ENCODE measurements around the gene EHMT2. TPM values are rescaled to one million over a fixed set of nuclear protein-coding genes. Genes with fewer than 3 reads are reported as not detected.

Gene EHMT2
- total RNA-seq, 5 donors from 2014 or later (not counting 1 experiment from before 2014, with no cell fraction given): 49.1 to 83.8 (median 78.9) TPM

DNA sequence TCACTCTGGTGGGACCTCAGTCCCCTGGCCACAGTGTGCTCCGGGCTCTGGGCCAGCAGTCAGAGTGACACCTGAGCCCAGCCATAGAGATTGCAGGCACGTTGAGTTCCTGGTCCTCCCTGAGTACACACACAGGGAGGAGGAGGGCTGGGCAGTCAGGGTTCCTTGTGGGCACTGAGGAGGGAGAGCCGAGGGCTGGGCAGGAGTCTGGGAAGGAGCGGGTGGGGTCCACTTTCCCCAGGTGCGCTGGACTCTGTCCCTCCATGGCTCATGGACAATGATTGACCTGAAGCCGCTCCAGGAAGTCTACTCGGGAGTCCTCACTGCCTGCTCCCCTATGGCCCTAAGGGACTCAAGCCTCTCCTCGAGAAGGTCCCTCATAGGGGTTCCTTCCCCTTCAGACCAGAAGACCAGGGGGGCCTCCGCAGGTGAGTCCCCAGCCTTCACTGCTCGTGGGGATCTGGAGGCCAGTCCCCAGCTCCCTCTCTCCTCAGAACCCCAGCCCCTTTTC lies 19.8 kb downstream of the EHMT2 start:
- Histone ChIP-seq H3K4me3 (ENCODE audit: control insufficient read depth in 1 of 2, extremely low read depth in 1 of 2, low read length in 1 of 2) (no peak overlapping the region), H3K9me3 (no peaks in the 10 kb centered on the region), H3K27ac (ENCODE audit: low read length) (no peak overlapping the region), H3K27me3 (replicated peaks in 1 of 2; ENCODE audit: control insufficient read depth in 2 of 2, extremely low read depth in 1 of 2, insufficient read depth in 2 of 2, low read length in 1 of 2) (peaks cover 0 to 3% of the 10 kb centered on the region in 2 experiments), H3K4me1 (ENCODE audit: control insufficient read depth in 1 of 2, extremely low read depth in 1 of 2, insufficient read depth in 2 of 2, low read length in 2 of 2) (no peaks in the 10 kb centered on the region), H3K36me3 (ENCODE audit: control insufficient read depth in 2 of 2, extremely low read depth in 1 of 2, insufficient read depth in 1 of 2, low read length in 1 of 2) (peaks cover 9 to 29% of the 10 kb centered on the region in 2 donors)
- CTCF ChIA-PET: no interaction called here
- no peaks in the 10 kb centered on the region for H3K9me3 Mint-ChIP-seq
- H3K4me3 Mint-ChIP-seq: no peak overlapping the region
- no peaks in the 10 kb centered on the region for H3K27me3 Mint-ChIP-seq
- no peak for DNase-seq
- whole genome bisulfite sequencing (ENCODE audit: insufficient coverage): 97% methylated on average over 7 of the region's 10 CpGs
- peaks cover 0 to 5% (median 0%) of the 10 kb centered on the region in 3 donors for H3K4me1 Mint-ChIP-seq
- H3K36me3 Mint-ChIP-seq: peaks cover 26% of the 10 kb centered on the region
- no peak for ATAC-seq (replicated peaks in 1 of 4)
- peak overlapping the region in 1 of 2 donors; percentile 22 for H3K27ac Mint-ChIP-seq
- POLR2A ChIA-PET: no interaction called here

DNA sequence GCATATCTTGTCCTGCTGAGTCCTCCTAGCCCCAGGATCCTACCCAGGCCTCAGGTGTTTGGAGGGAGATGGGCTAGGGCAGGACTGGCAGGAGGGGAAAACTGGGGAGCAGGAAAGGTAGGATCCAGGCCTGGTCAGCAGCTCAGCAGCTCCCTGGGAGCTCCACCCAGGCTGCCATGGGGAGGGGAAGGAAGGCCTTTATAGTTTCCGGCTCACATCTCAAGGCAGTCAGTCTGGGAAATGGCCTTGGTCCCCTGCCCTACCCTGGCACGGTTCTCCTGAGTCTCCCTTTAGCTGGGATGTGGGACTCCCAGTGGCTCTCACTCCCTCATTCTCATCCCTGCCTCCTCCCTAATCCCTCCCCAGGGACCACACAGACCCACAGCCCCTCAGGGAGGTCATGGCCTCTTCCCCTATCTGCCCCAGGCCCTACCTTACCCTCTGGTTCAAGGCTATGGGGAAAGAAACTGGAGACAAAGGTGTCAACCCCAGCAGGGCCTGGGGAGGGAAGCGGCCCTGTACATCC lies 20.3 kb downstream of the EHMT2 start:
- Mint-ChIP-seq H3K27ac (peak overlapping the region in 1 of 2 donors; percentile 22), H3K36me3 (peaks cover 21% of the 10 kb centered on the region), H3K4me1 (peaks cover 0 to 5% (median 0%) of the 10 kb centered on the region in 3 donors), H3K4me3 (no peak overlapping the region), H3K27me3 (no peaks in the 10 kb centered on the region), H3K9me3 (no peaks in the 10 kb centered on the region)
- Histone ChIP-seq H3K27ac (ENCODE audit: low read length) (no peak overlapping the region), H3K27me3 (replicated peaks in 1 of 2; ENCODE audit: control insufficient read depth in 2 of 2, extremely low read depth in 1 of 2, insufficient read depth in 2 of 2, low read length in 1 of 2) (peaks cover 0 to 3% of the 10 kb centered on the region in 2 experiments), H3K4me1 (ENCODE audit: control insufficient read depth in 1 of 2, extremely low read depth in 1 of 2, insufficient read depth in 2 of 2, low read length in 2 of 2) (no peaks in the 10 kb centered on the region), H3K36me3 (ENCODE audit: control insufficient read depth in 2 of 2, extremely low read depth in 1 of 2, insufficient read depth in 1 of 2, low read length in 1 of 2) (peaks cover 7 to 24% of the 10 kb centered on the region in 2 donors), H3K4me3 (ENCODE audit: control insufficient read depth in 1 of 2, extremely low read depth in 1 of 2, low read length in 1 of 2) (no peak overlapping the region), H3K9me3 (no peaks in the 10 kb centered on the region)
- ATAC-seq (replicated peaks in 1 of 4): no peak
- no peak for DNase-seq
- WGBS (ENCODE audit: insufficient coverage): 80% methylated on average over 2 of the region's 3 CpGs
- CTCF ChIA-PET: no interaction called here
- POLR2A ChIA-PET: interaction anchor here in 1 of 2 donors (0.6 kb wide), 1 partner anchor 30 kb away, joined by 6 read pairs; no protein-coding TSS in a partner anchor

DNA sequence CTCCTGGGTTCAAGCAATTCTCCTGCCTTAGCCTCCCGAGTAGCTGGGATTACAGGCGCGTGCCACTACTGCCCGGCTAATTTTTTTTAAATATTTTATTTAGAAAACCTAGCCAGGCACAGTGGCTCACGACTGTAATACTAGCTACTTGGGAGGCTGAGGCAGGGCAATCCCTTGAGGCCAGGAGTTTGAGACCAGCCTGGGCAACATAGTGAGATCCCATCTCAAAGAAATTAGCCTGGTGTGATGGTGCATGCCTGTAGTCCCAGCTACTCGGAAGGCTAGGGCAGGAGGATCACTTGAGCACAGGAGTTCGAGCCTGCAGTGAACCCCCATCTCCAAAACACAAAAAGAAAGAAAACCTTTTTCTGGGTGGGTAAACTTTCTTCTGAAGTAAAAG lies 21.1 kb downstream of the EHMT2 start:
- Histone ChIP-seq H3K4me1 (ENCODE audit: control insufficient read depth in 1 of 2, extremely low read depth in 1 of 2, insufficient read depth in 2 of 2, low read length in 2 of 2) (peaks cover 0 to under 1% of the 10 kb centered on the region in 2 experiments), H3K9me3 (no peaks in the 10 kb centered on the region), H3K4me3 (ENCODE audit: control insufficient read depth in 1 of 2, extremely low read depth in 1 of 2, low read length in 1 of 2) (no peak overlapping the region), H3K27me3 (replicated peaks in 1 of 2; ENCODE audit: control insufficient read depth in 2 of 2, extremely low read depth in 1 of 2, insufficient read depth in 2 of 2, low read length in 1 of 2) (peaks cover 0 to 3% of the 10 kb centered on the region in 2 experiments), H3K27ac (ENCODE audit: low read length) (no peak overlapping the region), H3K36me3 (ENCODE audit: control insufficient read depth in 2 of 2, extremely low read depth in 1 of 2, insufficient read depth in 1 of 2, low read length in 1 of 2) (peaks cover 7 to 18% of the 10 kb centered on the region in 2 donors)
- H3K4me1 Mint-ChIP-seq: peaks cover 0 to 2% (median under 1%) of the 10 kb centered on the region in 3 donors
- H3K4me3 Mint-ChIP-seq: no peak overlapping the region
- no peaks in the 10 kb centered on the region for H3K27me3 Mint-ChIP-seq
- no CpG with 5 or more reads among the region's 7 CpGs for whole genome bisulfite sequencing (ENCODE audit: insufficient coverage)
- no peak for ATAC-seq (replicated peaks in 1 of 4)
- CTCF ChIA-PET: no interaction called here
- no peaks in the 10 kb centered on the region for H3K9me3 Mint-ChIP-seq
- H3K27ac Mint-ChIP-seq: no peak overlapping the region
- DNase-seq: no peak
- POLR2A ChIA-PET: no interaction called here
- H3K36me3 Mint-ChIP-seq: peaks cover 15% of the 10 kb centered on the region

- ATAC-seq (replicated peaks in 1 of 4): no peak
- POLR2A ChIA-PET: no interaction called here
- WGBS (ENCODE audit: insufficient coverage): 38% methylated on average over 2 of the region's 5 CpGs
These were observed 21.6 kb downstream of the EHMT2 start for GRCh38 chr6:31875877-31876276.

GRCh38 chr6:31874836-31875572 lies 22.5 kb downstream of the EHMT2 start:
- Histone ChIP-seq H3K27ac (ENCODE audit: low read length) (no peak overlapping the region), H3K4me1 (ENCODE audit: control insufficient read depth in 1 of 2, extremely low read depth in 1 of 2, insufficient read depth in 2 of 2, low read length in 2 of 2) (peaks cover 0 to 5% of the 10 kb centered on the region in 2 experiments), H3K9me3 (no peaks in the 10 kb centered on the region), H3K36me3 (ENCODE audit: control insufficient read depth in 2 of 2, extremely low read depth in 1 of 2, insufficient read depth in 1 of 2, low read length in 1 of 2) (peaks cover 3 to 5% of the 10 kb centered on the region in 2 donors), H3K4me3 (ENCODE audit: control insufficient read depth in 1 of 2, extremely low read depth in 1 of 2, low read length in 1 of 2) (no peak overlapping the region), H3K27me3 (replicated peaks in 1 of 2; ENCODE audit: control insufficient read depth in 2 of 2, extremely low read depth in 1 of 2, insufficient read depth in 2 of 2, low read length in 1 of 2) (peaks cover 0 to 5% of the 10 kb centered on the region in 2 experiments)
- Mint-ChIP-seq H3K4me3 (no peak overlapping the region), H3K36me3 (peaks cover 7% of the 10 kb centered on the region), H3K27ac (peak overlapping the region in 1 of 2 donors; percentile 25), H3K4me1 (peaks cover 0 to 5% (median 2%) of the 10 kb centered on the region in 3 donors), H3K9me3 (no peaks in the 10 kb centered on the region), H3K27me3 (no peaks in the 10 kb centered on the region)
- CTCF ChIA-PET: interaction anchor here (0.5 to 0.6 kb wide), 2 partner anchors 279 to 292 kb away, joined by 3 read pairs; partner anchors contain the start of gene LTB (in 1 of the 2)
- no peak for ATAC-seq (replicated peaks in 1 of 4)
- POLR2A ChIA-PET: interaction anchor here in 1 of 2 donors (0.6 kb wide), 1 partner anchor 26 kb away, joined by 8 read pairs; no protein-coding TSS in a partner anchor
- 41% methylated on average over 2 of the region's 5 CpGs for WGBS (ENCODE audit: insufficient coverage)
- no peak for DNase-seq

More at GRCh38 chr6:31875877-31876276, 21.6 kb downstream of the EHMT2 start:
- Mint-ChIP-seq H3K27ac (no peak overlapping the region), H3K9me3 (no peaks in the 10 kb centered on the region), H3K27me3 (no peaks in the 10 kb centered on the region), H3K4me3 (no peak overlapping the region), H3K36me3 (peaks cover 10% of the 10 kb centered on the region), H3K4me1 (peaks cover 0 to 5% (median 2%) of the 10 kb centered on the region in 3 donors)
- Histone ChIP-seq H3K9me3 (no peaks in the 10 kb centered on the region), H3K4me1 (ENCODE audit: control insufficient read depth in 1 of 2, extremely low read depth in 1 of 2, insufficient read depth in 2 of 2, low read length in 2 of 2) (peaks cover 0 to 5% of the 10 kb centered on the region in 2 experiments), H3K36me3 (ENCODE audit: control insufficient read depth in 2 of 2, extremely low read depth in 1 of 2, insufficient read depth in 1 of 2, low read length in 1 of 2) (peaks cover 7 to 14% of the 10 kb centered on the region in 2 donors), H3K27ac (ENCODE audit: low read length) (no peak overlapping the region), H3K4me3 (ENCODE audit: control insufficient read depth in 1 of 2, extremely low read depth in 1 of 2, low read length in 1 of 2) (no peak overlapping the region), H3K27me3 (replicated peaks in 1 of 2; ENCODE audit: control insufficient read depth in 2 of 2, extremely low read depth in 1 of 2, insufficient read depth in 2 of 2, low read length in 1 of 2) (peaks cover 0 to 3% of the 10 kb centered on the region in 2 experiments)
- no peak for DNase-seq
- CTCF ChIA-PET: no interaction called here

- H3K4me1 Mint-ChIP-seq: peaks cover 0 to 5% (median 2%) of the 10 kb centered on the region in 3 donors
- H3K36me3 ChIP-seq (ENCODE audit: control insufficient read depth in 2 of 2, extremely low read depth in 1 of 2, insufficient read depth in 1 of 2, low read length in 1 of 2): no peaks in the 10 kb centered on the region
- H3K4me3 Mint-ChIP-seq: no peak overlapping the region
- H3K27me3 Mint-ChIP-seq: no peaks in the 10 kb centered on the region
- no peaks in the 10 kb centered on the region for H3K9me3 Mint-ChIP-seq
- no CpG with 5 or more reads among the region's 4 CpGs for WGBS (ENCODE audit: insufficient coverage)
- H3K4me3 ChIP-seq (ENCODE audit: control insufficient read depth in 1 of 2, extremely low read depth in 1 of 2, low read length in 1 of 2): no peak overlapping the region
- H3K36me3 Mint-ChIP-seq: no peaks in the 10 kb centered on the region
- ChIA-PET POLR2A (interaction anchor here in 1 of 2 donors (0.6 kb wide), 1 partner anchor 26 kb away, joined by 8 read pairs; no protein-coding TSS in a partner anchor), CTCF (interaction anchor here in 1 of 2 donors (0.6 kb wide), 1 partner anchor 292 kb away, joined by 3 read pairs; the partner anchor contains the start of gene LTB)
- no peak for DNase-seq
- peaks cover 0 to 9% of the 10 kb centered on the region in 2 experiments for H3K27me3 ChIP-seq (replicated peaks in 1 of 2; ENCODE audit: control insufficient read depth in 2 of 2, extremely low read depth in 1 of 2, insufficient read depth in 2 of 2, low read length in 1 of 2)
- no peaks in the 10 kb centered on the region for H3K9me3 ChIP-seq
- no peak for ATAC-seq (replicated peaks in 1 of 4)
- peaks cover 0 to 5% of the 10 kb centered on the region in 2 experiments for H3K4me1 ChIP-seq (ENCODE audit: control insufficient read depth in 1 of 2, extremely low read depth in 1 of 2, insufficient read depth in 2 of 2, low read length in 2 of 2)
- H3K27ac Mint-ChIP-seq: peak overlapping the region in 1 of 2 donors; percentile 80
- no peak overlapping the region for H3K27ac ChIP-seq (ENCODE audit: low read length)
These were observed 23.3 kb downstream of the EHMT2 start for GRCh38 chr6:31874084-31874670.

All from T-cell (primary cell).